Dedifferentiated amniotic fluid mesenchymal stem cell (primary cell): ENCODE measurements around the gene TAF4B.
A peak's percentile ranks its signal among the peaks of the same experiment; 100 is the strongest.
"Not testable (repeated sequence)": the region's sequence is repeated elsewhere in the genome, so short reads cannot be mapped to it uniquely, and the experiment has no call there.

Experiments used
- DNase-seq: peaks from one replicate; pipeline ENCODE4 v3.0.0-alpha.2; 2016; ENCODE audit errors: extremely low spot score

TAF4B gene

GRCh38 chr18:26307161-26307773 is 81.0 kb downstream of the TAF4B start:
- DNase-seq, result peak; percentile 62

GRCh38 chr18:26309281-26309680 is 83.0 kb downstream of the TAF4B start:
- DNase-seq, result peak; percentile 66

DNA sequence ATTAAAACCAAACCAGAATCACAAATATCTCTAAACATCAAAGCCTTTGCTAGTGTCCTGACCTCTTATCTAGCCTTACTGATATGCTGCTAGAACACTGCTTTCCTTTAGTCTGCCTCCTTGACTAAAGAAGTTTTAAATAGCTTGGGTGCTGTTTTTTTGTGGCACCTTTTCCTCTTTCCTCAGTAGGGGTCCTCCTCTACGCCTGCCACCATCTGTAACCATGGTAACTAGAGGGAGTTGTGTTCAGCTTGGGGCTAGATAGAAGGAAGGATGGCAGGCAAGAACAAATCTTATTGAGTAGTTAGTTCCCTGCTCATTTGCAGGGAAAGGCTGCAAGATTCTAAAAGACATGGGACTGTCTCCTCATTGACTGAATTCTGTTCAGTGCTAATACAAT is 86.0 kb downstream of the TAF4B start:
- no peak for DNase-seq

DNA sequence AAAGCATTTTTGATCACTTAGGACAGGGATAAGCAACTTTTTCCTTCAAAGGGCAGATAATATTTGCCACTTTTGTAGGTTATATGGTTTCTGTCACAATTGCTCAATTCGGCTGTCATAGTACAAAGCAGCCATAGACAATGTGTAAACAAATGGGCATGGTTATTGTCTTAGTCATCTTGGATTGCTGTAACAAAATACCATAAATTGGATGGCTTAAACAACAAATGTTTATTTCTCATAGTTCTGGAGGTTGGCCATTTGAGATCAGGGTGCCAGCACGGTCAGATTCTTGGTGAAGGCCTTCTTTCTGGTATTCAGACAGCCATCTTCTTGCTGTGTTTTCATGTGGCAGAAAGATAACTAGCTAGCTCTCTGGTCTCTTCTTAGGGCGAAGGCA is 91.2 kb downstream of the TAF4B start:
- DNase-seq, result no peak

- DNase-seq, result no peak
These were observed 94.4 kb downstream of the TAF4B start for GRCh38 chr18:26320686-26321085.

DNA sequence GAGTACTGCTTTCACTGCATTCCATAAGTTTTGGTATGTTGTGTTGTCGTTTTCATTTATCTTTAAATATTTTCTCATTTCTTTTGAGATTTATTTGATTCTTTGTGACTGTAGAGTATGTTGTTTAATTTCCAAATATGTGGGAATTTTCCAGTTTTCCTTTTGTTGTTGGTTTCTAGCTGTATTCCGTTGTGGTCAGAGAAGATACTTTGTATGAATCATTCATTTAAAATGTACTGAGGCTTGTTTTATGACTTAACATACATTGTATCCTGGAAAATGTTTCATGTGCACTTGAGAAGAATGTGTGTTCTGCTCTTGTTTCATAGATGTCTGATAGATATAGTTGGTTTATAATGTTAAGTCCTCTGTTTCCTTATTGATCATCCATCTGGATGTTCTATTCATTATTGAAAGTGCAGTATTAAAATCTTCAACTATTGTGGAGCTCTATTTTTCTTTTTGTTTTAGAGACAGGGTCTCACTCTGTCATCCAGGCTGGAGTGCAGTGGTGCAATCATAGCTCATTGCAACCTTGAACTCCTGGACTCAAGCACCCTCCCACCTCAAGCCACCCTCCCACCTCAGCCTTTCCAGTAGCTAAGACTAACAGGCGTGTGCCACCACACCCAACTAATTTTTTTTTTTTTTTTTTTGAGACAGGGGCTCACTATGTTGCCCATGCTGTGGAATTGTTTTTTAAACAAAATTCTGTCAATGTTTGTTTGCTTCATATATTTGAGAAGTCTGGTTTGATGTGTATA is 96.8 kb downstream of the TAF4B start:
- no peak for DNase-seq

DNA sequence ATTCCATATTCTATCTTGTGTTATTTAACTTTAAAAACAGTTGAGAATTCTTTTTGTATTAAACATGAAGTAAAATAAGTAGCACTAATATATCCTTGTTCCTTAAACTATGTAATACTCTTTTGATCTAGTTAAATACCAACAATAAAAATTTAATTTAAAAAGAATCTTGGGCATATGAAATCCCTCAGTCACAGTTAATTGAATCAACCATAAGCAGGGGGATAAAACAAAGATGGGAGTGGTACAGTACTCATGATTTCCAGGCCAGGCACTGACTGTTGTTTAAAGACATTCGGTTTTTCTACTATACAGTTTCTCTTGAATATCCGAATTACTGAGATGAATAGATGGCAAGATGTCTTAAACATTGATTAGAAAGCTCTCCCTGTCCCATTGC is 99.5 kb downstream of the TAF4B start:
- no peak for DNase-seq

DNA sequence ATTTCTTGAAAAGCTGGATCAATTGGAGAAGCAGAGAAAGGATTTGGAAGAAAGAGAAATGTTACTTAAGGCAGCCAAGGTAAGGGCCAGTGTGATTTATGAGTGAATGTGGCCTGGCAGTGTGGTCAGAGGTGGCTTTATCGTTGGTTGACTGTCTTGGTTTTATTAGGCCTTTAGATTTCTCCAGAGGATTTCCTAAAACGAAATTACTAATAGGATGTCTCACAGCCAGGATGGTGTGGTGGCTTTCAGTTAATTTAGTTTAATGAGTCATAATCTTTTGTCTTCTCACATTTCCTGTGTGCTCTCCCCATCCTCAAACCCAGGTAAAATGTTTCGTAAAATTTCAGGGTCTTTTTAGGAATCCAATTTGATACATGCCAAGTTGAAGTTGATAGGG is 100.8 kb downstream of the TAF4B start:
- no peak for DNase-seq

- DNase-seq, result no peak
These were observed 106.7 kb downstream of the TAF4B start for GRCh38 chr18:26332991-26333390.

- DNase-seq, result peak; percentile 18
These were observed 108.9 kb downstream of the TAF4B start for GRCh38 chr18:26335156-26335555.

DNA sequence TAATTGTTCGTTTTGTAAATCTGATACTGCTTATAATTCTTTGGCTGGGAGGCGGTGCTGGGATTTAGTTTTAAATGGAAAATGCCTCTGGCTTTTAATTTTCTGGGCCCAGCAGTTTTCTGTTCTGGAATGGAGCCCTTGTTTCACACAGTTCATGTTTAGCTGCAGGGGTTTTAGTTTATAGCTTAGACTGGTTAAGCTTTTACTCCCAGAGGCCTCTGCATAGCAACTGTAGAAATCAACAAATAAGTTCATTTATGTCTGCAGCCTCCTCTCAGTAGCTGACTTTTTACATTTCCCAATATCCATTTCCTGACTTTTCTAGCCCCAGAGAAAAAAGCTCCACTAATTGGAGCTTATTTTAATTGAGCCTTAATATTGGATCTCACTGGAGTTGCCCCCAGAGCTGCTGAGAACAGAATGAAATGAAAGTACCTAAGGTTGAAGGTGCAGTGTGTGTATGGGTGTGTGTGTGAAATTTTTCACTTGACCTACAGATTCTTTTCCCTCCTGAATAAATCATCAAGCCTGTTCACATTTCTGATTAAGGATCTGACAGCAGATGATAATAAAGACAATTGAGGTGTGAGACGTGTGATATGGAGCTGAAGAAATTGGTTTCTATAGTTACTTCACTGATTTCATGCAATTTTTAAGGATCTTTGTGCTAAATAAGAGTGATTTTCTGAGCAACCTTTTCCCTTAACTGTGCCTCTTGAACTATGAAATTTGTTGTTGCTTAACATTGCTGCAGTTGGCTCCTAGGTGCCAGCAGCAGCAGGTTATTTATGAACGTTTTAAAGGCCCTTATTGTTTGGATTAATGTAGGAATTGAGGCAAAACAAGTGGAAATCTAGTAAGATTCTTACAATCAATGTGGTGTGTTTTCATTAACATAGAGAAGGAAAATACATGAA is 109.6 kb downstream of the TAF4B start:
- peak; percentile 66 for DNase-seq

GRCh38 chr18:26336572-26336971 is 110.3 kb downstream of the TAF4B start:
- DNase-seq, result no peak

- DNase-seq, result no peak
These were observed 116.4 kb downstream of the TAF4B start for GRCh38 chr18:26342646-26343045.

GRCh38 chr18:26350961-26351360 is 124.7 kb downstream of the TAF4B start:
- no peak for DNase-seq

DNA sequence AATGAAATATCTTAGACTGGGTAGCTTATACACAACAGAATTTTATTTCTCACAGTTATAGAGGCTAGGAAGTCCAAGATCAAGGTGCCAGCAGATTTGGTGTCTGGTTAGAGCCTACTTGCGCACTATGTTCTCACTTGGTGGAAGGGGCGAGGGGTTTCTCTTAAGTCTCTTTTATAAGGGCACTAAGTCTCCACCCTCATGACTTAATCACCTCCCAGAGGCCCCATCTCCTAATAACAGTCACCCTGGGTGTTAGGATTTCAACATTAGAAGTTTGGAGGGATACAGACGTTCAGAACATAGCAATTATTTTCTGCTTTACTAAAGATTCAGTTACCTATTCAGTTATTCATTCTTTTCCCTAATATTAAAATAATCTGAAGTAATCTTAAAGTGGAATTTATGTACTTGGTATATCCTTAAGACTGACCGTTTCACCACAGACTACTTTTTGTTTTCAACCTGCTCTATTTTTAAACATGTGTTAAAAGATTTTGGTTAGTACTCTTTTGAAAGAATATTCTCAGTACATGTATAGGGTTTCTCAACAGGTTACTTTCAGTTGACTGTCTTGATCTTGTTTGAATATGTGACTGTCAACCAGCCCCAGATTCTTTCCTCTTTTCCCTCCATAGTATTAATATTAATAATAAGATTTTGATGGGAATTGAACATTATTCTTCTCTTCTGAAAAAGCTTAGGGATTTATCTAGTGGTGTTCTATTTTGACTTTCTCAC is 130.0 kb downstream of the TAF4B start:
- no peak for DNase-seq

DNA sequence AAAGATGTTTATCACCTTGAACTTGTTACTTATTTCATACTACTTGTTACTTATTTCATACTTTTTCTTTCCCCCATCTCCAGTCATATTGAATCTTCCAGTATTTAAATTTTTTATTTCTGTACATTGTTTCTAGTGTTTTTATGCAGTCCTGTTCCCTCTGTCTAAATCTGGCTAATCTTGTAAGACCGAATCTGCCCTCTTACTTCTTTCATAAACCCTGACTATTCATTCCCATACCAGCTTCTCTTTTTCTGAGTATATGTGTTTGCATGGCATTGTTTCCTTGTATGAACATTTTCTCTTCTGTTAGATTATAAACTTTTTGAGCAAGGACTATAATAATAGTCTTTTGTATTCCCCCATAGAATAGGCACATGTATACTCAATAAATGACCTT is 131.7 kb downstream of the TAF4B start:
- no peak for DNase-seq

DNA sequence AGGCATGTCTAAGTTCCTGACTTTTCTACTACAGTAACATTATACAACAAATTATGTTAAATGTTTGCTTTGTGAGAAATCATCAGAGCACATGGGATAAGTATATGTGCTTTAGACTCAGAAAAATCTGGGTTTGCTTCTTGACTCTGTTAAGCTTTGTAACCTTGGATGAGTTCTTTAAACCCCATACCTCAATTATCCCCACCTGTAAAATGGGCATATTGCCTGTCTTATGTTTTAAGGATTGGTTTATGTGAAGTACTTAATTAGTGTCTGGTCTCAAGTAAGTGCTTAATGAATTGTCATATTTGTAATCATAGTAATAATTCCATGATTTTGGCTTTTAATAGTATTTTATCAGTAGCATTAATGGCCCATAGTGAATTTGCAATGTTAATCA is 135.8 kb downstream of the TAF4B start:
- no peak for DNase-seq

DNA sequence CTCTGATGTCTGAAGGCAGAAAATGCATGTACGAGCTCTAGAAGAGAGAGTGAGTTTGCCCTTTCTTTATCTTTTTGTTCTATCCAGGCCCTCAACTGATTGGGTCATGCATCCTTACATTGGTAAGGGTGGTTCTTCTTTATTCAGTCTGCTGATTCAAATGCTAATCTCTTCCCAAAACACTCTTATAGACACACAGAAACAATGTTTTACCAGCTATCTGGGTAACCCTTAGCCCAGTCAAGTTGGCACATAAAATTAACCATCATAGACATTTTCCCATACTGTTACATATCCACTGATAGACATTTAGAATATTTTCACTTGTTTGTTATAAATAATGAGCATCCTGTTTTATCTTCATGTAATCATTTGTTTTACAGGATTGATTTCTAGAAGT is 141.2 kb downstream of the TAF4B start:
- no peak for DNase-seq

DNA sequence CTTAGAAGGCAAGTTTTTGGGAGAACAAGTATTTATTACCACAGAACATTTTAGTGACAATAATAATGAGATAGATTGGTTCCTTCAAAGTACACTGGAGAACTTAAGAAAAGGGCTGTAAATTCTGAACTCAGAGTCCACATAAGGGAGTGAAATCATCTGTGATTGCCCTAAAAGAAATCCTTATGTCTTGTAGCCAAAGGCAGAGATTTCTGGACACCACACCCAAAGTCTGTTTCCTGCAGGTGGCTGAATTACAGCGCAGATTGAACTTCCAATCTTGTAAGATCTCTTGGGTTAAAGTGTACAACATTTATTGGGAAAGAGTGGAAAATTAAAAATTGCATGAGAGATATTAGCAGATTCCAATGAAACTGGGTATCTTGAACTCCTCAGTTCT is 143.8 kb downstream of the TAF4B start:
- DNase-seq, result no peak

GRCh38 chr18:26376105-26376504 is 149.9 kb downstream of the TAF4B start:
- DNase-seq, result no peak

- no peak for DNase-seq
These were observed 152.5 kb downstream of the TAF4B start for GRCh38 chr18:26378701-26379100.

- DNase-seq, result not testable (repeated sequence)
These were observed 155.3 kb downstream of the TAF4B start for GRCh38 chr18:26381555-26381954.
